WTC11 (cell line): ENCODE measurements around the gene CYP27C1.

Experiments used
- NFYB ChIP-seq: sonication (generic); formaldehyde crosslinking; conservative IDR thresholded peaks from 2 replicates; pipeline ENCODE4 v1.8.0; 2022; ENCODE audit warnings: low read depth, missing genetic modification reagents
- TF ChIP-seq, protein P1 (sequence below): fragments of 200-600 bp; IDR thresholded peaks from 2 replicates; pipeline ENCODE4 v1.8.0; 2022; ENCODE audit warnings: antibody characterized with exemption

DNA sequence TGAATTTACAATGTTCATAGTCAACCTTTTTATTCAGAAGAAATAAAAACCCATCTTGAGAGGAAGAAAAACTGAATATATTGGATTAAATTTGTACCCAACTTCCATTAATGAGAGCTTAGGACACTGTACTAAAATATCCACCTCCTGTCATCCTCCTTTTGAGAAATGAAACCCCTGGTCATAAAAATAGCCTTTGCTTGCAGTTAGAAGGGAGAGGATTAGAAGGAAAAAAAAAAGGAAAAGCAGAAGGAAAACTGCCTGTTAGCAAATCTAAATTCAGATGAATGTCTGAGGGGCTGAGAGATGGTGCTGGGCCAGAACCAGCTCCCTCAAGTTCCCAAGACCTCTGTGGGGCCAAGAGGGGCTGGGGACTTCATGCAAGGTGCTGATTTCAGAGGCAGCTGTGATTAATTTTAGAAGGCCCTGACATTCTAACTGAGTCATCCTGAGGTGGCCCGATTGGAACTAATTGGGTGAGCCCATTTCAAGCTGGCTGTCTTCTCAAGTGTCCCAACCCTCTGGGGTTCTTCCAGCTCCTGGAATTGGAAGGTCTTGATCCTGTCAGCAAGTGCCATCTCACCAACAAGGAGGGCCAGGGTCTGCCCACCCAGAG, 74.7 kb downstream of the CYP27C1 start:
- TF ChIP-seq, protein P1, sequence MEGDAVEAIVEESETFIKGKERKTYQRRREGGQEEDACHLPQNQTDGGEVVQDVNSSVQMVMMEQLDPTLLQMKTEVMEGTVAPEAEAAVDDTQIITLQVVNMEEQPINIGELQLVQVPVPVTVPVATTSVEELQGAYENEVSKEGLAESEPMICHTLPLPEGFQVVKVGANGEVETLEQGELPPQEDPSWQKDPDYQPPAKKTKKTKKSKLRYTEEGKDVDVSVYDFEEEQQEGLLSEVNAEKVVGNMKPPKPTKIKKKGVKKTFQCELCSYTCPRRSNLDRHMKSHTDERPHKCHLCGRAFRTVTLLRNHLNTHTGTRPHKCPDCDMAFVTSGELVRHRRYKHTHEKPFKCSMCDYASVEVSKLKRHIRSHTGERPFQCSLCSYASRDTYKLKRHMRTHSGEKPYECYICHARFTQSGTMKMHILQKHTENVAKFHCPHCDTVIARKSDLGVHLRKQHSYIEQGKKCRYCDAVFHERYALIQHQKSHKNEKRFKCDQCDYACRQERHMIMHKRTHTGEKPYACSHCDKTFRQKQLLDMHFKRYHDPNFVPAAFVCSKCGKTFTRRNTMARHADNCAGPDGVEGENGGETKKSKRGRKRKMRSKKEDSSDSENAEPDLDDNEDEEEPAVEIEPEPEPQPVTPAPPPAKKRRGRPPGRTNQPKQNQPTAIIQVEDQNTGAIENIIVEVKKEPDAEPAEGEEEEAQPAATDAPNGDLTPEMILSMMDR, result no peak
- TF ChIP-seq NFYB, result no peak
